Gastroesophageal sphincter (tissue), 4 donors: ENCODE measurements around the gene MED16. TPM values are rescaled to one million over a fixed set of nuclear protein-coding genes. Genes with fewer than 3 reads are reported as not detected.
A peak's percentile ranks its signal among the peaks of the same experiment; 100 is the strongest.
"Not testable (repeated sequence)": the region's sequence is repeated elsewhere in the genome, so short reads cannot be mapped to it uniquely, and the experiment has no call there.

Experiments used
- ATAC-seq: fragments of 150-250 bp; one replicate; pipeline ENCODE4 v1.9.1; 2016; ENCODE audit warnings: mild to moderate bottlenecking, moderate library complexity
- H3K27ac ChIP-seq, 4 donors: fragments of 200-600 bp; sonication (generic) in 3 of 4; 1 replicate in 3 of 4; 2 replicates in 1 of 4; pipeline ENCODE4 v1.5.1; 2016 to 2019
- H3K27me3 ChIP-seq: fragments of 200-600 bp; sonication (generic); one replicate; pipeline ENCODE4 v1.5.1; 2019
- H3K36me3 ChIP-seq, 2 donors: fragments of 200-600 bp; sonication (generic); one replicate each; pipeline ENCODE4 v1.5.1; 2019; ENCODE audit warnings: control low read depth in 1 of 2
- H3K4me1 ChIP-seq, 3 donors: fragments of 200-600 bp; sonication (generic); 1 replicate in 2 of 3; 2 replicates in 1 of 3; pipeline ENCODE4 v1.5.1; 2016 to 2019; ENCODE audit warnings: control low read depth in 2 of 3
- H3K4me3 ChIP-seq, 2 donors: fragments of 200-600 bp; sonication (generic); one replicate each; pipeline ENCODE4 v1.5.1; 2019; ENCODE audit warnings: mild to moderate bottlenecking in 1 of 2, moderate library complexity in 1 of 2
- H3K9me3 ChIP-seq, 3 donors: fragments of 200-600 bp; sonication (generic); one replicate each; pipeline ENCODE4 v1.5.1; 2017 to 2019; ENCODE audit warnings: control low read depth in 2 of 3
- EP300 ChIP-seq: sonication (generic); formaldehyde crosslinking; IDR thresholded peaks from one replicate; pipeline ENCODE4 v1.6.1; 2017; ENCODE audit warnings: antibody characterized with exemption, mild to moderate bottlenecking
- POLR2A ChIP-seq, 2 donors: fragments of 450-650 bp; IDR thresholded peaks; one replicate each; pipeline ENCODE4 v1.6.1; 2017; ENCODE audit warnings: antibody characterized with exemption in 2 of 2, mild to moderate bottlenecking in 2 of 2, moderate library complexity in 1 of 2
- POLR2AphosphoS5 ChIP-seq: sonication (generic); formaldehyde crosslinking; IDR thresholded peaks from one replicate; pipeline ENCODE4 v1.6.1; 2017; ENCODE audit warnings: antibody characterized with exemption
- WGBS, 2 donors: methylation state at CpG; one replicate each; pipeline ENCODE4 v1.1.5; 2018; ENCODE audit warnings: low coverage in 1 of 2; 5-methylcytosine and 5-hydroxymethylcytosine counted together
- total RNA-seq, 4 donors: library from RNA; depleted of rRNA; stranded (reverse); fragments of >200 nt; gene quantifications; one replicate each; pipeline ENCODE4 v1.1.0, GENCODE V29; 2016
- TF ChIP-seq, protein P1 (sequence below), 4 experiments: fragments of 200-600 bp in 2 of 4; fragments of 450-650 bp in 2 of 4; sonication (generic) in 1 of 4; IDR thresholded peaks; one replicate each; pipeline ENCODE4 v1.5.1; 2017 to 2019; ENCODE audit warnings: antibody characterized with exemption in 4 of 4, mild to moderate bottlenecking in 2 of 4, moderate library complexity in 2 of 4

MED16 gene
- total RNA-seq, 4 donors from 2014 or later, result 20.2 to 40.3 (median 28.1) TPM

DNA sequence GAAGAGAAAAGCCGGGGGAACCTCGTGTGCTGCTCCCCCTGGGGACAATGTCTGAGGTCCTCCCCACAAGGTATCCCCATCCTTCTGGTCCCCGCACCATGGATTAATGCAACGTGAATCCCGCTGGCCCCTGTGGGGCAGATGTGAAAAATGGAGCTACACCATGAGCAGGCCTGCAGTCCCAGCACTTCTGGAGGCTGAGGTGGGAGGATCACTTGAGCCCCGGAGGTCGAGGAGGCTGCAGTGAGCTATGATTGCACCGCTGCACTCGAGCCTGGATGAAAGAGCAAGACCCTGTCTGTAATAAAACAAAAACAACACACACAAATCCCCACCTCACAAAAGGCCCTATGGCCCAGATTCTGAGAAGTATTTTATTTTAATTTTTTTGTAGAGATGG lies 34.7 kb downstream of the MED16 start:
- Histone ChIP-seq H3K9me3 (no peaks in the 10 kb centered on the region), H3K4me3 (no peak overlapping the region), H3K27me3 (peaks cover 88% of the 10 kb centered on the region), H3K36me3 (no peaks in the 10 kb centered on the region), H3K4me1 (peaks cover 0 to 46% (median 7%) of the 10 kb centered on the region in 3 donors), H3K27ac (peak overlapping the region in 1 of 4 donors; percentile 76)
- no peak for ATAC-seq
- 83 to 87% methylated on average over 3 to 9 of the region's 9 CpGs for WGBS, 2 donors
- TF ChIP-seq EP300, result no peak
- TF ChIP-seq, protein P1, sequence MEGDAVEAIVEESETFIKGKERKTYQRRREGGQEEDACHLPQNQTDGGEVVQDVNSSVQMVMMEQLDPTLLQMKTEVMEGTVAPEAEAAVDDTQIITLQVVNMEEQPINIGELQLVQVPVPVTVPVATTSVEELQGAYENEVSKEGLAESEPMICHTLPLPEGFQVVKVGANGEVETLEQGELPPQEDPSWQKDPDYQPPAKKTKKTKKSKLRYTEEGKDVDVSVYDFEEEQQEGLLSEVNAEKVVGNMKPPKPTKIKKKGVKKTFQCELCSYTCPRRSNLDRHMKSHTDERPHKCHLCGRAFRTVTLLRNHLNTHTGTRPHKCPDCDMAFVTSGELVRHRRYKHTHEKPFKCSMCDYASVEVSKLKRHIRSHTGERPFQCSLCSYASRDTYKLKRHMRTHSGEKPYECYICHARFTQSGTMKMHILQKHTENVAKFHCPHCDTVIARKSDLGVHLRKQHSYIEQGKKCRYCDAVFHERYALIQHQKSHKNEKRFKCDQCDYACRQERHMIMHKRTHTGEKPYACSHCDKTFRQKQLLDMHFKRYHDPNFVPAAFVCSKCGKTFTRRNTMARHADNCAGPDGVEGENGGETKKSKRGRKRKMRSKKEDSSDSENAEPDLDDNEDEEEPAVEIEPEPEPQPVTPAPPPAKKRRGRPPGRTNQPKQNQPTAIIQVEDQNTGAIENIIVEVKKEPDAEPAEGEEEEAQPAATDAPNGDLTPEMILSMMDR (IDR thresholded peaks at IDR 0.05), result no peak
- no peak for TF ChIP-seq POLR2AphosphoS5
- no peak for TF ChIP-seq POLR2A (IDR thresholded peaks at IDR 0.05)

DNA sequence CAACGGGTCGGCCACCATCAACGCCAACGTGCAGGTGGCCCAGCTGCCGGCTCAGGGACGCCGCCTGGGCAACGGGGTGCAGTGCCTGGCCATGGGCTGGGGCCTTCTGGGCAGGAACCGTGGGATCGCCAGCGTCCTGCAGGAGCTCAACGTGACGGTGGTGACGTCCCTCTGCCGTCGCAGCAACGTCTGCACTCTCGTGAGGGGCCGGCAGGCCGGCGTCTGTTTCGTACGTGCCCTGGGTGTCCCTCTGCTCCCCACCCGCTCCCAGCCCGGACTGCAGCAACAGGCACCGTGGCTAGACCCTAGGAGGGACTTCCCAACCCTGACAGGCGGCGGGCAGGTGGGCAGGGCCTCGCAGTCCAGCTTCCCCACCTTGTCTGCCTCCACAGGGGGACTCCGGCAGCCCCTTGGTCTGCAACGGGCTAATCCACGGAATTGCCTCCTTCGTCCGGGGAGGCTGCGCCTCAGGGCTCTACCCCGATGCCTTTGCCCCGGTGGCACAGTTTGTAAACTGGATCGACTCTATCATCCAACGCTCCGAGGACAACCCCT lies 37.3 kb downstream of the MED16 start:
- peaks cover 84% of the 10 kb centered on the region for H3K27me3 ChIP-seq

GRCh38 chr19:855142-855541 lies 37.8 kb downstream of the MED16 start:
- TF ChIP-seq, protein P1 (IDR thresholded peaks at IDR 0.05), result no peak
- no peak for TF ChIP-seq EP300
- TF ChIP-seq POLR2A (IDR thresholded peaks at IDR 0.05), result no peak
- TF ChIP-seq POLR2AphosphoS5, result no peak
- peaks cover 79% of the 10 kb centered on the region for H3K27me3 ChIP-seq
- H3K4me1 ChIP-seq, result peaks cover 0 to 47% (median 16%) of the 10 kb centered on the region in 3 donors
- no peaks in the 10 kb centered on the region for H3K36me3 ChIP-seq
- 92% methylated on average over 1 of the region's 12 CpGs; no CpG with 5 or more reads in 1 of the 2 donors for WGBS, 2 donors
- no peak for ATAC-seq
- no peak overlapping the region for H3K27ac ChIP-seq
- no peaks in the 10 kb centered on the region for H3K9me3 ChIP-seq
- no peak overlapping the region for H3K4me3 ChIP-seq

More for the DNA sequence above, 37.3 kb downstream of the MED16 start:
- Histone ChIP-seq H3K36me3 (no peaks in the 10 kb centered on the region), H3K27ac (no peak overlapping the region), H3K9me3 (no peaks in the 10 kb centered on the region), H3K4me1 (peaks cover 0 to 47% (median 12%) of the 10 kb centered on the region in 3 donors), H3K4me3 (no peak overlapping the region)
- TF ChIP-seq POLR2A (IDR thresholded peaks at IDR 0.05) (no peak), POLR2AphosphoS5 (no peak), EP300 (no peak)
- TF ChIP-seq, protein P1 (IDR thresholded peaks at IDR 0.05), result no peak
- ATAC-seq, result no peak
- WGBS, 2 donors, result no CpG with 5 or more reads among the region's 40 CpGs

DNA sequence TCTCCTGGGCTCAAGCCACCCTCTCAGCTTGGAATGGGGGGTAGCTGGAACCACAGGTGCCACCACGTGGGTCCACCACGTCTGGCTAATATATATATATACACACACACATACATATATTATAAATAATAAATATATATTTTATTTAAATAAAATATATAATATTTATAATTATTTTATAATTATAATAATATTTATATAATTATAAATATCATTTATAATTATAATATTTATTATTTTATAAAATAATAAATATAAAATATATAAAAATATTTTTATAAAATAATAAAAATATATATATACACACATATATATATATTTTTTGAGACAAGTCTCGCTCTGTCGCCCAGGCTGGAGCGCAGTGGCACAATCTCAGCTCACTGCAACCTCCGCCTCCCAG lies 38.4 kb downstream of the MED16 start:
- Histone ChIP-seq H3K4me3 (no peak overlapping the region), H3K36me3 (no peaks in the 10 kb centered on the region), H3K9me3 (no peaks in the 10 kb centered on the region), H3K4me1 (peaks cover 0 to 46% (median 17%) of the 10 kb centered on the region in 3 donors), H3K27me3 (peaks cover 73% of the 10 kb centered on the region), H3K27ac (no peak overlapping the region)
- TF ChIP-seq, protein P1 (IDR thresholded peaks at IDR 0.05), result no peak
- TF ChIP-seq POLR2AphosphoS5 (no peak), EP300 (no peak), POLR2A (IDR thresholded peaks at IDR 0.05) (no peak)
- ATAC-seq, result no peak
- 73 to 76% methylated on average over 6 of the region's 6 CpGs for WGBS, 2 donors

DNA sequence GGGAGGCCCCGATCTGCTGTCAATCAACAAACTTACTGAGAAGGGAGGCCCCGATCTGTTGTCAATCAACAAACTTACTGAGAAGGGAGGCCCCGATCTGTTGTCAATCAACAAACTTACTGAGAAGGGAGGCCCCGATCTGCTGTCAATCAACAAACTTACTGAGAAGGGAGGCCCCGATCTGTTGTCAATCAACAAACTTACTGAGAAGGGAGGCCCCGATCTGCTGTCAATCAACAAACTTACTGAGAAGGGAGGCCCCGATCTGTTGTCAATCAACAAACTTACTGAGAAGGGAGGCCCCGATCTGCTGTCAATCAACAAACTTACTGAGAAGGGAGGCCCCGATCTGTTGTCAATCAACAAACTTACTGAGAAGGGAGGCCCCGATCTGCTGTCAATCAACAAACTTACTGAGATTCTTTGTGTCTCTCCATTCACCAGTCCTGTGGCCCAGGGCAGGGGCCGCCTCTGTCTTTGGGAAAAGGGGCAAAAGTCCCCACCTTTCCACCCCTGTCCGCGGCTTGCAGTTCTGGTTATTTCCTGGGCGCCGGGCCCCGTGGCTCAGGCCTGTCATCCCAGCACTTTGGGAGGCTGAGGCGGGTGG lies 39.3 kb downstream of the MED16 start:
- WGBS, 2 donors, result no CpG with 5 or more reads among the region's 17 CpGs

More for the DNA sequence above, 39.3 kb downstream of the MED16 start:
- H3K4me3 ChIP-seq, ATAC-seq, H3K27ac ChIP-seq, H3K9me3 ChIP-seq, H3K36me3 ChIP-seq: not testable (repeated sequence)
- Histone ChIP-seq H3K4me1 (peaks cover 0 to 40% (median 16%) of the 10 kb centered on the region in 3 donors), H3K27me3 (peaks cover 66% of the 10 kb centered on the region)
